Upper lobe of left lung (tissue), 4 donors: ENCODE data around the gene GLTP.

Experiments
- CTCF ChIP-seq, 6 experiments: fragments of 450-650 bp in 4 of 6; fragments of 200-600 bp in 2 of 6; sonication (generic) in 2 of 6; IDR thresholded peaks; one replicate each; pipeline ENCODE4 v1.5.1; 2016 to 2019; ENCODE audit warnings: antibody characterized with exemption in 6 of 6
- EP300 ChIP-seq, 4 donors: sonication (generic); formaldehyde crosslinking; IDR thresholded peaks; one replicate each; pipeline ENCODE4 v1.5.1; 2017; ENCODE audit warnings: antibody characterized with exemption in 4 of 4, control low read depth in 2 of 4

- TF ChIP-seq CTCF (IDR thresholded peaks at IDR 0.05) (no peak), EP300 (IDR thresholded peaks at IDR 0.05) (no peak)
These were observed 1.4 kb upstream of the GLTP start for GRCh38 chr12:109881752-109882151.
